Activated T-cell treated with anti-CD3 and anti-CD28 coated beads, Interleukin-2, amount 50 U/mL, for 72 hours (primary cell): Measurements from ENCODE around the gene AP2S1. TPM values are rescaled to one million over a fixed set of nuclear protein-coding genes. Genes with fewer than 3 reads are reported as not detected.
"Not testable (repeated sequence)": the region's sequence is repeated elsewhere in the genome, so short reads cannot be mapped to it uniquely, and the experiment has no call there.

Experiments
- ATAC-seq, 2 donors: fragments of 150-1000 bp; cut with Tn5 transposase; replicated peaks in 1 of 2; 2 replicates each; pipeline ENCODE4 v1.10.0; 2021; ENCODE audit warnings: moderate library complexity in 2 of 2, mild to moderate bottlenecking in 1 of 2
- DNase-seq, 2 donors: peaks; one replicate each; pipeline ENCODE4 v3.0.0; 2021 to 2022; ENCODE audit warnings: mixed read lengths in 1 of 2
- H3K27ac Mint-ChIP-seq: one replicate; pipeline ENCODE4 v1.8.0; 2022; ENCODE audit warnings: mild to moderate bottlenecking, moderate library complexity, mixed read lengths
- H3K27me3 Mint-ChIP-seq: one replicate; pipeline ENCODE4 v1.8.0; 2022; ENCODE audit warnings: low read depth, mixed read lengths
- H3K36me3 Mint-ChIP-seq, 2 donors: one replicate each; pipeline ENCODE4 v1.8.0; 2022; ENCODE audit warnings: mixed read lengths in 2 of 2, mild to moderate bottlenecking in 1 of 2; ENCODE audit not compliant: insufficient read depth in 2 of 2
- H3K4me1 Mint-ChIP-seq: one replicate; pipeline ENCODE4 v1.8.0; 2022; ENCODE audit warnings: low read depth, mixed read lengths
- H3K4me3 Mint-ChIP-seq, 2 donors: one replicate each; pipeline ENCODE4 v1.8.0; 2022; ENCODE audit warnings: mild to moderate bottlenecking in 2 of 2, mixed read lengths in 2 of 2, moderate library complexity in 2 of 2
- H3K9me3 Mint-ChIP-seq, 2 donors: one replicate each; pipeline ENCODE4 v1.8.0; 2022; ENCODE audit warnings: mixed read lengths in 2 of 2
- total RNA-seq, 2 donors: library from RNA; stranded (reverse); gene quantifications; one replicate each; pipeline ENCODE4 v1.2.3, GENCODE V29; 2022

AP2S1 gene
- total RNA-seq, 2 donors from 2014 or later: 61.7 to 64.3 TPM

GRCh38 chr19:46881092-46881491 is 30.4 kb upstream of the AP2S1 start:
- no peaks in the 10 kb centered on the region for H3K36me3 Mint-ChIP-seq
- peaks cover 8% of the 10 kb centered on the region for H3K4me1 Mint-ChIP-seq
- ATAC-seq (no peak), DNase-seq (no peak)
- H3K27ac Mint-ChIP-seq: no peak overlapping the region
- H3K4me3 Mint-ChIP-seq: no peak overlapping the region
- no peaks in the 10 kb centered on the region for H3K27me3 Mint-ChIP-seq
- H3K9me3 Mint-ChIP-seq: no peaks in the 10 kb centered on the region

- no peak overlapping the region for H3K27ac Mint-ChIP-seq
- H3K4me3 Mint-ChIP-seq: no peak overlapping the region
- no peak for ATAC-seq
Observed at GRCh38 chr19:46880431-46880830, 29.8 kb upstream of the AP2S1 start.

GRCh38 chr19:46878613-46879375 is 28.1 kb upstream of the AP2S1 start:
- no peaks in the 10 kb centered on the region for H3K9me3 Mint-ChIP-seq
- no peak for DNase-seq
- no peak overlapping the region for H3K4me3 Mint-ChIP-seq
- peaks cover 0 to 4% of the 10 kb centered on the region in 2 donors for H3K36me3 Mint-ChIP-seq
- H3K4me1 Mint-ChIP-seq: peaks cover 8% of the 10 kb centered on the region
- no peaks in the 10 kb centered on the region for H3K27me3 Mint-ChIP-seq
- peak; percentile 44 to 49 for ATAC-seq
- H3K27ac Mint-ChIP-seq: no peak overlapping the region

More at GRCh38 chr19:46880431-46880830, 29.8 kb upstream of the AP2S1 start:
- H3K27me3 Mint-ChIP-seq: no peaks in the 10 kb centered on the region
- no peaks in the 10 kb centered on the region for H3K9me3 Mint-ChIP-seq
- DNase-seq: no peak
- peaks cover 8% of the 10 kb centered on the region for H3K4me1 Mint-ChIP-seq
- H3K36me3 Mint-ChIP-seq: peaks cover 0 to 2% of the 10 kb centered on the region in 2 donors

- Mint-ChIP-seq H3K4me3 (no peak overlapping the region), H3K27ac (no peak overlapping the region), H3K9me3 (no peaks in the 10 kb centered on the region), H3K36me3 (peaks cover 0 to 4% of the 10 kb centered on the region in 2 donors), H3K4me1 (peaks cover 8% of the 10 kb centered on the region), H3K27me3 (no peaks in the 10 kb centered on the region)
- DNase-seq (no peak), ATAC-seq (no peak)
Observed at GRCh38 chr19:46875657-46876056, 25.0 kb upstream of the AP2S1 start.

GRCh38 chr19:46875234-46875633 is 24.6 kb upstream of the AP2S1 start:
- no peak overlapping the region for H3K4me3 Mint-ChIP-seq
- no peak overlapping the region for H3K27ac Mint-ChIP-seq
- H3K4me1 Mint-ChIP-seq: peaks cover 8% of the 10 kb centered on the region

GRCh38 chr19:46872967-46873366 is 22.3 kb upstream of the AP2S1 start:
- Mint-ChIP-seq H3K27ac (no peak overlapping the region), H3K27me3 (no peaks in the 10 kb centered on the region), H3K36me3 (peaks cover 0 to 4% of the 10 kb centered on the region in 2 donors), H3K4me1 (peaks cover 15% of the 10 kb centered on the region), H3K4me3 (no peak overlapping the region), H3K9me3 (no peaks in the 10 kb centered on the region)
- ATAC-seq: no peak
- no peak for DNase-seq

More at GRCh38 chr19:46875234-46875633, 24.6 kb upstream of the AP2S1 start:
- ATAC-seq: no peak
- Mint-ChIP-seq H3K27me3 (no peaks in the 10 kb centered on the region), H3K36me3 (peaks cover 0 to 4% of the 10 kb centered on the region in 2 donors), H3K9me3 (no peaks in the 10 kb centered on the region)
- DNase-seq: no peak

GRCh38 chr19:46871173-46871572 is 20.5 kb upstream of the AP2S1 start:
- H3K4me1 Mint-ChIP-seq: peaks cover 33% of the 10 kb centered on the region
- H3K27ac Mint-ChIP-seq, ATAC-seq, H3K4me3 Mint-ChIP-seq, H3K9me3 Mint-ChIP-seq, DNase-seq, H3K27me3 Mint-ChIP-seq, H3K36me3 Mint-ChIP-seq: not testable (repeated sequence)

- H3K4me3 Mint-ChIP-seq: no peak overlapping the region
- peaks cover 47% of the 10 kb centered on the region for H3K4me1 Mint-ChIP-seq
- H3K36me3 Mint-ChIP-seq: no peaks in the 10 kb centered on the region
Observed at GRCh38 chr19:46868025-46868802, 17.6 kb upstream of the AP2S1 start.

GRCh38 chr19:46867170-46867569 is 16.5 kb upstream of the AP2S1 start:
- no peaks in the 10 kb centered on the region for H3K9me3 Mint-ChIP-seq
- H3K27ac Mint-ChIP-seq: peak overlapping the region; percentile 80

More at GRCh38 chr19:46868025-46868802, 17.6 kb upstream of the AP2S1 start:
- ATAC-seq (no peak), DNase-seq (no peak)
- Mint-ChIP-seq H3K9me3 (no peaks in the 10 kb centered on the region), H3K27ac (no peak overlapping the region), H3K27me3 (no peaks in the 10 kb centered on the region)

GRCh38 chr19:46866407-46867136 is 15.9 kb upstream of the AP2S1 start:
- peaks cover 47% of the 10 kb centered on the region for H3K4me1 Mint-ChIP-seq
- DNase-seq (no peak), ATAC-seq (no peak)
- H3K27ac Mint-ChIP-seq: peak overlapping the region; percentile 3
- no peaks in the 10 kb centered on the region for H3K36me3 Mint-ChIP-seq
- no peaks in the 10 kb centered on the region for H3K27me3 Mint-ChIP-seq
- no peak overlapping the region for H3K4me3 Mint-ChIP-seq
- no peaks in the 10 kb centered on the region for H3K9me3 Mint-ChIP-seq

More at GRCh38 chr19:46867170-46867569, 16.5 kb upstream of the AP2S1 start:
- no peak for ATAC-seq
- Mint-ChIP-seq H3K4me1 (peaks cover 47% of the 10 kb centered on the region), H3K27me3 (no peaks in the 10 kb centered on the region), H3K36me3 (no peaks in the 10 kb centered on the region), H3K4me3 (no peak overlapping the region)
- DNase-seq: no peak

- Mint-ChIP-seq H3K4me1 (peaks cover 51% of the 10 kb centered on the region), H3K27ac (no peak overlapping the region), H3K36me3 (peaks cover 0 to 4% of the 10 kb centered on the region in 2 donors), H3K9me3 (no peaks in the 10 kb centered on the region), H3K27me3 (no peaks in the 10 kb centered on the region), H3K4me3 (no peak overlapping the region)
- ATAC-seq: no peak
- DNase-seq: no peak
Observed at GRCh38 chr19:46863818-46864629, 13.4 kb upstream of the AP2S1 start.

GRCh38 chr19:46862974-46863632 is 12.5 kb upstream of the AP2S1 start:
- H3K36me3 Mint-ChIP-seq: peaks cover 0 to 4% of the 10 kb centered on the region in 2 donors
- ATAC-seq (no peak), DNase-seq (no peak)
- H3K4me3 Mint-ChIP-seq: no peak overlapping the region
- peaks cover 49% of the 10 kb centered on the region for H3K4me1 Mint-ChIP-seq
- H3K27me3 Mint-ChIP-seq: no peaks in the 10 kb centered on the region
- no peaks in the 10 kb centered on the region for H3K9me3 Mint-ChIP-seq
- no peak overlapping the region for H3K27ac Mint-ChIP-seq
